Measurements from ENCODE around the gene JAK1.

JAK1 gene

DNA sequence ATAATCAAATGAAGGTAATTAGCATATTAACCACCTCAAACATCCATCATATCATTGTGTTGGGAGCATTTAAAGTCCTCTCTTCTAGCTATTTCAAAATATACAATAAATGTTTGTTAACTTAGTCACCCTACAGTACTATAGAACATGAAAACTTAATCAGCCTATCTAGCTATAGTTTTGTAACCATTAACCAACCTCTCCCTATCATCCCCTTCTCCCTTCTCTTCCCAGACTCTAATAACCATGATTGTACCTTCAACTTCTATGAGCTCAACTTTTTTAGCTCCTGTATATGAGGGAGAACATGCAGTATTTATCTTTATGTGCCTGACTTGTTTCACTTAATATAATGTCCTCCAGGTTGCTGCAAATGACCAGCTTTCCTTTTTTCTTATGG lies 167.5 kb downstream of the JAK1 start:
- Histone ChIP-seq H3K79me2 (ENCODE audit: low read length) (no peaks in the 10 kb centered on the region), H4K20me1 (ENCODE audit: insufficient read depth, low read length) (no peaks in the 10 kb centered on the region), H3K27me3 (ENCODE audit: low read depth, low read length) (no peaks in the 10 kb centered on the region), H3K36me3 (replicated peaks; ENCODE audit: low read depth, low read length) (no peaks in the 10 kb centered on the region), H3K4me2 (ENCODE audit: low read length) (no peak overlapping the region), H3K9me3 (ENCODE audit: insufficient read depth, low read length) (no peaks in the 10 kb centered on the region), H3K9ac (ENCODE audit: low read length) (no peak overlapping the region), H3K4me1 (ENCODE audit: low read length) (no peaks in the 10 kb centered on the region), H2AFZ (ENCODE audit: low read depth, low read length) (no peak overlapping the region), H3K27ac (ENCODE audit: low read length) (no peak overlapping the region), H3K4me3 (ENCODE audit: low read length) (no peak overlapping the region)
- TF ChIP-seq EZH2phosphoT487 (IDR thresholded peaks at IDR 0.05; ENCODE audit: low read depth), result no peak

DNA sequence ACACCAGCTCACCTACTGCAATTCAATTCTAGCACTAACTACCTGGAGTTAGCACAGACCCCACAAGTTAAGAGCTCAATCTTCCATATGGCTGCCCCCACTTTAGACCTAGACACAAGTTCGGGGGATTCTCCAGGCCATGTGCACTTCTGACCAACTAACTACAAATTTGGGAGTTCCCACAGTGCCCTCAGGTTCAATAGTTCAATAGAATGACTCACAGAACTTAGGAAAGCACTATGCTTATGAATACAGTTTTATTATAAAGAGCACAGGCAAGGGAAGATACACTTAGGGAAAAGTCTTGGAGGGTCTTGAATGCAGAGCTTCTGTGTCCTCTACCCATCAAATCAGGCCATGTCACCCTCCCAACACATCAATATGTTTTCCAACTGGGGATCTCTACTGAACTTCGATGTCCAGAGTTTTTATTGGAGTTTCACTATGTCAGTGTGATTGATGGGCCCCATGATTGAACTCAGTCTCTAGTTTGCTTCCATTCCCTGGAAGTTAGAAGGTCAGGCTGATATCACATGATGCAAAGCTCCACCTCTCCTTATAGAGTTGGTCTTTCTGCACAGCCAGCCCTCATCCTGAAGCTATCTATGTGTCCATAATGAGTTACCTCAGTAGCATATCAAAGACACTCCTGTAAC lies 175.4 kb downstream of the JAK1 start:
- no peaks in the 10 kb centered on the region for H4K20me1 ChIP-seq (ENCODE audit: insufficient read depth, low read length)
- no peak overlapping the region for H3K9ac ChIP-seq (ENCODE audit: low read length)
- H3K4me1 ChIP-seq (ENCODE audit: low read length), result no peaks in the 10 kb centered on the region
- H3K4me3 ChIP-seq (ENCODE audit: low read length), result no peak overlapping the region
- TF ChIP-seq, protein P1, sequence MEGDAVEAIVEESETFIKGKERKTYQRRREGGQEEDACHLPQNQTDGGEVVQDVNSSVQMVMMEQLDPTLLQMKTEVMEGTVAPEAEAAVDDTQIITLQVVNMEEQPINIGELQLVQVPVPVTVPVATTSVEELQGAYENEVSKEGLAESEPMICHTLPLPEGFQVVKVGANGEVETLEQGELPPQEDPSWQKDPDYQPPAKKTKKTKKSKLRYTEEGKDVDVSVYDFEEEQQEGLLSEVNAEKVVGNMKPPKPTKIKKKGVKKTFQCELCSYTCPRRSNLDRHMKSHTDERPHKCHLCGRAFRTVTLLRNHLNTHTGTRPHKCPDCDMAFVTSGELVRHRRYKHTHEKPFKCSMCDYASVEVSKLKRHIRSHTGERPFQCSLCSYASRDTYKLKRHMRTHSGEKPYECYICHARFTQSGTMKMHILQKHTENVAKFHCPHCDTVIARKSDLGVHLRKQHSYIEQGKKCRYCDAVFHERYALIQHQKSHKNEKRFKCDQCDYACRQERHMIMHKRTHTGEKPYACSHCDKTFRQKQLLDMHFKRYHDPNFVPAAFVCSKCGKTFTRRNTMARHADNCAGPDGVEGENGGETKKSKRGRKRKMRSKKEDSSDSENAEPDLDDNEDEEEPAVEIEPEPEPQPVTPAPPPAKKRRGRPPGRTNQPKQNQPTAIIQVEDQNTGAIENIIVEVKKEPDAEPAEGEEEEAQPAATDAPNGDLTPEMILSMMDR (IDR thresholded peaks at IDR 0.05; ENCODE audit: low read depth, low read length), result no peak
- no peak for TF ChIP-seq EZH2phosphoT487 (IDR thresholded peaks at IDR 0.05; ENCODE audit: low read depth)
- no peak overlapping the region for H3K27ac ChIP-seq (ENCODE audit: low read length)
- H3K27me3 ChIP-seq (ENCODE audit: low read depth, low read length), result no peaks in the 10 kb centered on the region
- H3K9me3 ChIP-seq (ENCODE audit: insufficient read depth, low read length), result peaks cover 9% of the 10 kb centered on the region; the same call in 1 of the 2 replicates
- no peak overlapping the region for H3K4me2 ChIP-seq (ENCODE audit: low read length)
- peaks cover 16% of the 10 kb centered on the region for H3K36me3 ChIP-seq (replicated peaks; ENCODE audit: low read depth, low read length)
- no peak overlapping the region for H2AFZ ChIP-seq (ENCODE audit: low read depth, low read length)
- no peaks in the 10 kb centered on the region for H3K79me2 ChIP-seq (ENCODE audit: low read length)

Measured in OCI-LY3 (cell line).